Panc1 (cell line): ENCODE results near the gene FOXP4.

ENCODE experiments used
- CTCF ChIP-seq: fragments of 450-650 bp; IDR thresholded peaks from 2 replicates; pipeline ENCODE4 v1.5.1; 2017; ENCODE audit warnings: mild to moderate bottlenecking
- REST ChIP-seq, 2 experiments: IDR thresholded peaks; 2 replicates each; pipeline ENCODE4 v1.6.1; 2011 to 2012; ENCODE audit warnings: low read depth in 2 of 2, control low read depth in 1 of 2, low read length in 1 of 2, mild to moderate bottlenecking in 1 of 2, moderate library complexity in 1 of 2; ENCODE audit not compliant: insufficient read depth in 1 of 2
- TCF7L2 ChIP-seq: IDR thresholded peaks from 2 replicates; pipeline ENCODE4 v1.6.1; 2011; ENCODE audit warnings: mild to moderate bottlenecking, low read depth, low read length, inconsistent platforms

- no peak for TF ChIP-seq TCF7L2
- TF ChIP-seq CTCF, result no peak
- TF ChIP-seq REST (IDR thresholded peaks at IDR 0.05; ENCODE audit: insufficient read depth in 1 of 2, low read depth in 2 of 2, low read length in 1 of 2), result no peak
Measured at GRCh38 chr6:41597246-41598000, 51.2 kb downstream of the FOXP4 start.
